ENCODE data around the gene SGK1.
"Not testable (repeated sequence)": the region's sequence is repeated elsewhere in the genome, so short reads cannot be mapped to it uniquely, and the experiment has no call there.

SGK1 gene

DNA sequence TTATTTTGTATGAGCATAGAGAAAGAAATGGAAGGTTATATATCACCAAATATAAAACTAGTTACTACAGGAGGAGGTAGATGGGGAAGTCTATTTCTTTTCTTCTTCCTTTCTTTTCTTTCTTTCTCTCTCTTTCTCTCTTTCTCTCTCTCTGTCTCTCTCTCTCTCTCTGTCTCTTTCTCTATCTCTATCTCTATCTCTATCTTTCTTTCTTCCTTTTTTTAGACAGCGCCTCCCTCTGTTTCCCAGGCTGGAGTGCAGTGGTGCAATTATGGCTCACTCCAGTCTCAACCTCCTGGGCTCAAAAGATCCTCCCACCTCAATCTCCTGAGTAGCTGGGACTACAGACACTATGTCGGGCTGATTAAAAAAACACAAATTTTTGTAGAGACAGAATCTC is 10.2 kb upstream of the SGK1 start:
- no peak for DNase-seq (ENCODE audit: low read depth)

DNA sequence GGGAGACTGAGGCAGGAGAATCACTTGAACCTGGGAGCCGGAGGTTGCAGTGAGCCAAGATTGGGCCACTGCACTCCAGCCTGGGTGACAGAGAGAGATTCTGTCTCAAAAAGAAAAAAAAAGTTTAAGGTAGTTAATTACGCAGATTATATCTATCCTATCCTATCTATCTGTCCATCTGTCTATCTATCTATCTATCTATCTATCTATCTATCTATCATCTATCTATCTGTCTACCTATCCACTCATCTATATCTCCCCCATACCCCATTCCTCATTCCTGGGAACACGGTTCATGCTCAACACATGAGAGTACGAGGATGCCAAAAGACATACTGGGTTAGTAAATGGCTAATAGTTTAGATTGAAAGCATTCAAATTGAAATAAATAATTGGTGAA is 8.3 kb upstream of the SGK1 start:
- DNase-seq (ENCODE audit: low read depth) = not testable (repeated sequence)

DNA sequence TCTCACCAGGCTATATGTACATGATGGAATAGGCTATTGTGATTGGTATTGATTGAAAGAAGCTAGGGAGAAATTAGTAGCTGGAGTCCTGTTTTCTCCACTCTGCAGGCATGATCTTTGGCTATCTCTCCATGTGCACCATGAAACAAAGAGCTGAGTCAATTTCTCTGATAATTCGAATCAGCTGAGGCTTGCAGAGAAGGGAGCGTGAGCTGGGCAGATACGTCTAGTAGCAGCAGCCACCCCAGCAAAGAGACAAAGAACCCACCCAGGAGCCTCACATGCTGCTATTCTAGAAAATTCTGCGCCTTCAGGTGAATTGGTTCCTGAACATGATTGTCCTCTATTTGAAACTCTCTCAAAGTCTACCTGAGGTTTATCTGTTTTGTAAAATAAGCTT is 6.9 kb upstream of the SGK1 start:
- no peak for DNase-seq (ENCODE audit: low read depth)

DNA sequence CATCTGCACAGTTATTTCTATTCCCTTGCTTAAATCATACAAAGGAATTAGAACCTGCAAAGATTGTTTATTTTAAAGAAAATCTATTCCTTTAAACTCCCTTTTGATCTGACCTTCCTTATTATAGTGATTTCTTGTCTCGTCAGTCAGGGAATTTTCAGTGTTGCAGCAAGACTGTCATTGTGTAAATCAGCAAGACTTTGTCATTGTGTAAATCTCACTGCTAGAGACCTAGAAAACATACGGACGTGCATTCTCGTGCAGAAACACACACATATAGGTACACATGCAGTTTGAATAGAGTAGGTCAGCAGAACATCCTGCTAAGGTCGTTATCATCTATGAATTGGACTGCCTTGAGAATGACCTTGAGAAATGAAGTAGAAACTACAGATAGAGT is 6.2 kb upstream of the SGK1 start:
- DNase-seq (ENCODE audit: low read depth) = no peak

DNA sequence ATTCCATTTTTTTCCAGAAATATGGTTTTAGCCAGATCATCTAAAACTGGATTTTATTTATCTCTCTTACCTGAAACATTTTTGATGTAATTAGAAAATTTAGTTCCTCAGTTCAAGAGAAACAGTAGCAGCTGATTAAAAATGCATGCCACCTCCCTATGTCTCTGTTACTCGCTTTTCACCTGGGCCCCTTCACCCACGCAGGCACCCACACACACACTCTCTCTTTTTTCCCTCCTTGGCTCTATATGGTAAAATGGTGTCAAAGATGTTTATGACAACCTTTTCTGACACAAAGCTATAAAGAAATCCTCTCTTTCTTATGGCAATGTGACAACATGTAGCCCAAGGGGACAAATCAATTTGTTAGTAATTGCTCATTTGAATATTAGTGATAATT is 5.8 kb upstream of the SGK1 start:
- no peak for DNase-seq (ENCODE audit: low read depth)

DNA sequence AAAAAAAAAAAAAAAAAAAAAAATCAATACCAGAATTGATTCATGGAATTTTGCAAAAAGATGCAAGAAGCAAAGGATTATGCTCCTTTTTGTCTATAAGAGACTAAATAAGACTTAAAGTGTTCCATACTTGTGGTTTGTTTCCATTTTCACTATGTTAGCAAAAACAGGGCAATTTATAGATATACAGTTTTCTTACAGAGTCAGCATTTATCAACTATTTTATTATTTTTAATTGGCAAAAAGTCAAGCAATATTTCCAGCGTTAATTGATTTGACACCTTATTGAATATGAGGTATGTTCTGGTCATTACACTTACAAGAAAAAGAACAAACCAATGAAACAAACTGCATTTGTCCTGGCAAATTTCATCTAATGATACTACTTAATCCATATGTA is 5.4 kb upstream of the SGK1 start:
- no peak for DNase-seq (ENCODE audit: low read depth)

DNA sequence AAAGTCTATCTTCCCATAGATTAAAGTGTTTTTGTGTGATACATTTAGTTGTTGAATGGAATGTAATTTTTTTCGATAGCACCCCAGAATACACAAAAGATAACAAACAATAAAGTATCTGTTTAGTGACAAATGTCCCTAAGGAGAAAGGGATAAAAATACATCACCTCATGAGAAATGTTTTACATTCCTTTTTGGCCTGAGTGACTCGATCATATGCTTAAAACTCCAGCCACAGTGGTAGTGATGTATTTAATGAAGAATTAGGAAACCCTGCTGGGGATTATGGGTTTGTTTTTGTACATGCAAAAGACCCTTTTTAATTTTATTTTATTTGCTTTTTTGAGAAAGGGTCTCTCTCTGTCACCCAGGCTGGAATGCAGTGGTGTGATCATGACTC is 4.3 kb upstream of the SGK1 start:
- DNase-seq (ENCODE audit: low read depth) = no peak

DNA sequence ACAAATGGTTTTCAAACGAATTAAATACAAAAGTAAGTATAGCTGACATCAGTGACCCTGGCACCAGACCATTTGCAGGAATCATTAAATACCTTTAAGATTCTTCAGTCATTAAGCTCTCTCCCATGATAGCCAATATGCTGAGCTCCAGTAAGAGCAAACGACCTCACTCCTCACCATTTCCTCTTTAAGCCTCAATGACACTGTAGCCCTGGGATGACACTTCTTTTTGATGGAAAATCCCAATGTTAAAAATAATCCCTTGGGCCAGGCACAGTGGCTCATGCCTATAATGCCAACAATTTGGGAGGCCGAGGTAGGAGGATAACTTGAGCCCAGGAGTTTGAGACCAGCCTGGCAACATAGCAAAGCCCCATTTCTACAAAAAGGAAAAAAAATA is 3.3 kb upstream of the SGK1 start:
- DNase-seq (ENCODE audit: low read depth) = no peak

DNA sequence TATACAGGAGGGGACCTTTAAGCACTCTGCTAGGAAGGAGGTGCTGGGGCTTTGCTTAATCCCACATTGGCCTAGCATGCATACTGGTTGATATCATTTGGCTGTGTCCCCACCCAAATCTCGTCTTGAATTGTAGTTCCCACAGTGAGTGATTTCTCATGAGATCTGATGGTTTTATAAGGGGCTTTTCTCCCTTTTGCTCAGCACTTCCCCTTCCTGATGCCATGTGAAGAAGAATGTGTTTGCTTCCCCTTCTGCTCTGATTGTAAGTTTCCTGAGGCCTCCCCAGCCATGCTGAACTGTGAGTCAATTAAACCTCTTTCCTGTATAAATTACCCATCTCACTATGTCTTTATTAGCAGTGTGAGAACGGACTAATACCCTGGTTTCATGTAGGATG is 1.8 kb upstream of the SGK1 start:
- DNase-seq (ENCODE audit: low read depth) = not testable (repeated sequence)

DNA sequence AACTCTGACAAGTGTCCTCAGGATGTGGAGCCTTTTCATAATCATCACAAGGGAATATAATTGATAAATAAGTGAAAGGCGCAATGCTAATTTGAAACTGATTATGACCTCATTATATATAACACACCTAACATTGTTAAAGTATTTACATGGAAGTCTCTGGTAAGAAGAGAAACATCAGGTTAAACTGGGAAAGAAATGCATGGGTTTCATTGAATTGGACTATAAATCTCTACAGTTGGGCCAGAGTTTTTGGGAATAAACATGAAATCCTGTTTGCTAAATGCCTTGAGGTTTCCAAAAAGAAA is 1.0 kb upstream of the SGK1 start:
- no peak for DNase-seq (ENCODE audit: low read depth)

DNA sequence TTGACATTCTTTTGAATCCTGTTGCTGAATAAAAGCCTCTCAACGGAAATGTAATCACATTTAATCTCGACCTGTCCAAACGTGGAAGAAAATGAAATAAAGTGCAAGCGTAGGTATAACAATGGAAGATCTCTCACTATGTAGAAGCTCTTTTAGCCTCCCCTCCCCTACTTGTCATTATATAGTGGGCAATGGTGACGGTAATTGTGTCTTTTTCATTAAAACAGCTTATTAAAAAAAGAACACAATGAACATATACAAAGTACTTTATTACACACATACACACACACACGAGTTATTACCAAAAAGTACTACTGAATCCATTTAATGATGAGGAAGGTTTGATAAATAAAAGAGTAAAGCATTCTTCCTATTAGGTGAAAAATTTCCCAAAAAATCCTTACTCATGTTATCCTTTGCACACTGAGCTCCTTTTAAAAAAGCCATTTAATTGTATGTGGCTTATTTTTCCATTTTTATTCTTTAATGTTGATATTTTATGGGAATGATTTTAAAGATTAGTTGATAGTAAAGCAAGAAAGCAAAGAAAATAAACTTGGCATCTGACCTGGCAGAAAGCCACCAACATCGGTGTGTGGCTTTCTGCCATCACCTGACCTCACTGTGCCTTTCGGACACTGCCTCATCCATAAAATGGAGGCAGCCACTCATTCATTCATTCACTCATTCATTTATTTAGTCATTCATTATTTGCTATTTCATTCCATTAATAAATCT is 493 bp upstream of the SGK1 start:
- no peak for DNase-seq (ENCODE audit: low read depth)

DNA sequence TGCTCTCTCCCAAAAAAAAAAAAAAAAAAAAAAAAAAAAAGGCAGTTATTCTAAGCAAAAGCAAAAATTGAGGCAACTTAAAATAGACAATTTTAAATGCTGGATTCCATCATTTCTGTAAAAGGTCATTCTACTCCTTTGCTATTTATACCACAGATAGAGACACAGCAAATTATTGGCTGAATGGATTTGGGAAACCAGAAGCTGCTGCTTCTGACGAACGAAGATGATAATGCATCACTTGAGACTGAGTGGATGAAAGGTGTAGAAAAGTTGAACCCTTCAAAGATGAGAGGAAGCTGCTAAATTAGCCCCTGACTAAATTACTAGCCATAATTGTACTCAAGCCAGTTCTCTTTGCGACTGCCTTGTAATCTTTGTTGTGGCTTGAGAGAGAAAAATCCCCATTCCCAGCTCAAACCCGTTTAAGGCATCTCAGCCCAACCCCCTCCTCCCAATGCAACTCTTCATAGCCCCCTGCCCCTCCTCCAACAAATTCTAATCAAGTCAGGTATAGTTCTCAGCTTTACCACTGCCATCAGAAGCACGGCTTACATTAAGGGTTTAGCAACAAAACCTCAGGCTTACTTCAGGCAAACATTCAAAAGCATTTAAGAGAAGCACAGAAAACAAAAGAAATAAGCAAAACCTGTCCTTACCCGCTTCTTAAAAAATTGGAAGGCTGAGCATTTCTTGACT is 1.0 kb downstream of the SGK1 start:
- DNase-seq (ENCODE audit: low read depth) = no peak

DNA sequence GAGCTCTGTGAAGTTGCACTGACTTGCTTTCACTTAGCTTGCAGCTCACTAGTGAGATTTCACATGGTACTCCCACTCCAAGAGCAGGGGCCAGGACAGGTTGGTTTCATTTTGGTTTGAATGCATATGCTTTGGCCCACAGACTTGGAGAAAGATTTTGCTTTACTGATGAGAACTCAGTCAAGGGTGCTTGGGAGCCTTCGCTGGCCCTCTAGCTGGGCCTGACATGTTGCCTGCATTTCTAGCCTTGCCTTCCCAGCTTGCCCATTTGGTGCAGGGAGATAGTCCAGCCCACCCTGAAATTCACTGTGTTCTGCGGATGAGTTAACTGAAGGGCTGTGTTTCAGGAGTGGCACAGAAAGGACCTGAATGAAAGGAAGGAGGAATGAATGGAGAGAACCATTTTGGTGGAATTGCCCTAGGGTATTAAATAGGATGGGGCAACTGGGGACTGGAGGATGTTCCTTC is 1.9 kb downstream of the SGK1 start:
- DNase-seq (ENCODE audit: low read depth) = no peak

DNA sequence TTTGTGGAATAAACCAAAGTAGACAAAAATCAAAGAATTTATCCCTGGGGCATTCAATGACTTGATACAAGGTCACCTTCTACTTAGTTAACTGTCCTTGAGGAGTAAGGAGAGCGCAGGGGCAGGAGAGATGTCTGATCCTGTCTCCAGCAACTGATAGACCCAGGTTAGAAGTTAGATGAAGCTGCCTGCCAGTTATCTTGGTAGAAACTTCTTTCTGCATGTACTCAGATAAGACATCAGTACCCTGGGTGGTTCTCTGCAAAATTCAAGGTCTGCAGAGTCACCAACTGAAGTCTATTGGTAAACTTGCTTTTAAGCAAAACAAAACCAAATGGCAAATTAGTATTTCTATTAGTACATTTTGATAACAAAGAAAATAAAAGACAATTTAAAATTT is 2.7 kb downstream of the SGK1 start:
- DNase-seq (ENCODE audit: low read depth) = no peak

DNA sequence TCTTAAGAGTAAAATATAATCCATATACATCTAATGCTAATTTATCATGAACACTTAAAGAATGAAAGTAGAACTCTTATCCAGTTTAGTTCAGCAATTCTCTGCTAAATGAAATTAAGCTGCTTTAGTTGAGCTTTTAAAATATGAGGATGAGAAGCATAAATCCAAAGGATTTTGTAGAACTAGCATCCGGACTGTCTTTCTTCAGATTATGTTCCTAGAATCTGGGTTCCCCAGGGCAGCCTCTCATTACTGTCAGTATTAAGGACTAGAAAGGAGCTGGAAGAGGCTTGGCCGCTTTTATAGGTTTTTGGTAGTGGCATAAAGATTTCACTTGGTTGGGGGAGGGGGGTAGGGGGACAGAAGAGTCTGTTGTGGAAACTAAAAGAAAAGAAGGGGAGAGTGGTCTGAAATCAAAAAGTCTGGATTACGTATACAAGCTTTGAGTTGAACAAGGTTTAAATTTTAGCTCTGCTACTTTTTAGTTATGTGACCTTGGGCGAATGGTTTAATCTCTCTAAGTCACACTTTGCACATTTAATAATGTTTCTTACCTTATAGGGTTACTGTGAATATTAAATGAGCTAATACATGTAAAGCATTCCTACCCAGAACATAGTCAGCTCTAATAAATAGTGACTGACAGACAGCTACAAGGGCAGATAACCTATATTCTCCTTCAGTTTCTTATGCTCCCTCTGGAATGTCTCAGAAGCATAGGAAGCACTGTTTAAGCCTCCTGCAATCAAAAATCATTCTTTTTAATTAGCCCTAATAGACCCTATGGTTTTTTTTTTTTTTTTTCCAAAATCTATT is 3.7 kb downstream of the SGK1 start:
- no peak for DNase-seq (ENCODE audit: low read depth)

DNA sequence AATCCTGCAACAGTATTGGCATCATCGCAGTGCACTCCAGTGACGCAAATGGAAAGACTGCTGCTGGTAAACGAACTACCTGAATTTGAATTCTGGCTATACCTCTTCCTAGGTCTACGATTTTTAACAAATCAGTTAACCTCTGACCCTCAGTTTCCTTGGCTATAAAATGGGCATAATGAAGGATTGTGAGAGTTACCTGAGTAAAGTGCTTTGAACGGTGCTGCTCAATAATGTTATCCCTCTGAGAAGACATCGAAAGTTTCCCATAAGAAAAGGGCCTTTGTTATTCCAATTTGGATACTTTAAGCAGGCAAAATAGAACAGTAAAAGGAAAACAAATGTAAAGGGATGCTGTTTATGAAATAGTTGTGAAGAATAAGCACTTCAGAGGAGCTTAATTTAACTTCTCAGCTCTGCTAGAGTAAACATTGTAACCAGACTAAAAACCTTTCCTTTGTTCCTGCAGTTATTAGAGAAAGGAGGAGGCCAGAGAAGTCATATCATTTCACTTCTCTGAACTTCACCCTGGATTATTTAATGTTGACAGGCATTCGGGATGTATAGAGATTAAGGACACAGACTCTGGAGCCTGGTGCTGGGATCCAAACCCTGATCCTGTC is 5.8 kb downstream of the SGK1 start:
- no peak for DNase-seq (ENCODE audit: low read depth)

DNA sequence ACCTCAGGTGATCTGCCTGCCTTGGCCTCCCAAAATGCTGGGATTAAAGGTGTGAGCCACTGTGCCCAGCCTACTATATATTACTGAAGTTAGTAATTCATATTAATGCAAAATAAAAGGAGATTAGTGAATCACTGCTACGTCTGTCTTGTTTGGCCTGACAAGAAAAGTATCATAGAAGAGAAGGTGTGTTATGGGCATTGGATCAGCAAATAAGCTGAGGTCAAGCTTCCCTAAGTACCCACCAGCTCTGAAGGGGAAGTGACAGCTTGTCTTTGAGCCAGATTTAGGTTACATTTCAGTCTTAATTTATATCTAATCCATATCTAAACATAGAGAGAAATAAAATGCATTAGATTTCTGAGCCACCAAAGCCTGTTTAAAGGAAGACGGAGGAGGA is 7.1 kb downstream of the SGK1 start:
- no peak for DNase-seq (ENCODE audit: low read depth)

DNA sequence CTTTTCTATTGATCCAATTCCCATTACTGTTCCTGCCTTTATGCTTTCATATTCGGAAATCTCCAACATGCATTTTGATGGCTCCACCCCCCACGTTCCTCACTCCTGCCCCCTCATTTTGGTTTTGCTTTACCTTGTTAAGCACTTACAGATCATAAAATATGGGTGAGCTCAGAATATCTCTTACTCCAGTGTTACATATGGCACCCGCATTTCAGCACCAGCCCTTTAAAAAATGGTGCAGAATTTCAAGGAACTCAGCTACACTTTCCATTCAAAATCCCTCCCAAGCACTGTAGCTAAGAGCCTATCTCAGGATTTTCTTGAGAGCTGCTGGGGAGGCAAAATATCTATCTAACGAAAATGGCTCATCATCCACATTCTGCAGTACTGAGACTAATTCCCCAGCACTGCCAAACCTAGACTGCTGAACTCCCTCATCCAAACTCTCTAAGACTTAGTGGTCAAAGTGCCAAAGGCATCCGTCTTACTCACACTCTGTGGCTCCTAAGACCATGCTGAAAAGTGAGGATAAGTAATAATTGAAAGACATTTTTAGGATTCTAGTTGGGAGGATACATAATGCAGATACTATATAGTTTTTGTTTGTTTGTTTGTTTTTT is 7.8 kb downstream of the SGK1 start:
- no peak for DNase-seq (ENCODE audit: low read depth)

DNA sequence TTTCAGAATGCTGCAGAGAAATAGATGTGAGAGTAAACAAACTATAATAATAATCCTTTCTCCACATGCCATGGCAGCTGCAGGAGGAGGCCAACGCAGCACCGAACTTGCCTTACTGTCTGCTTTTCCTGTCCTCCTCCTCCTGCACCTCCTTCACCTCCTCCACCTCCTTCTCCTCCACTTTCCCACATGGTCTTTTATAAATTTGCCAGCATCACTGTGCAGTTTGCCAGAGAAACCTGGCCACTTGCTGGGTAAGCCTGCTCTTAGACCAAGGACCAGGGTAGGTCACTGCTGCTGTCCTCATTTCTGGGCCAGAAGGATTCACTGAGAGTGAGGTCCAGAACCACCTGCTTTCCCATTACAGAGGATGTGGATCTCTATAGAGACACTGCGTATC is 8.7 kb downstream of the SGK1 start:
- no peak for DNase-seq (ENCODE audit: low read depth)

DNA sequence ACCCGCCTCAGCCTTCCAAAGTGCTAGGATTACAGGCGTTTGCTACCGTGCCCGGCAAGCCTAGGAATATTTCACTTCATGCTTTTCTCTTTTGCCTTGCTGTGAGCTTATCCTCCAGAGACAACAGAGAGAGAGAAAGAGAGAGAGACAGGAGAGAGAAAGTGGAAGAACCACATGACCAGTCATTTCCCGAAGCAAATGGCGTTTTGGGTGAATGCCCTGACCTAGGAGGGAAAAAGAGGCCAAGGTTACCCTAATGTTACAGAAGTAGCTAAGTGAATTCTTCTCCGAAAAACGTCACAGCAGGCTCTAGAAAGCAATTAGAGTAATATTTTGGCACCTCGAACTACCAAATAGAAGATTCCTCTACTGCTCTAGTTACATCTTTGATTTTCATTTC is 9.1 kb downstream of the SGK1 start:
- no peak for DNase-seq (ENCODE audit: low read depth)

DNA sequence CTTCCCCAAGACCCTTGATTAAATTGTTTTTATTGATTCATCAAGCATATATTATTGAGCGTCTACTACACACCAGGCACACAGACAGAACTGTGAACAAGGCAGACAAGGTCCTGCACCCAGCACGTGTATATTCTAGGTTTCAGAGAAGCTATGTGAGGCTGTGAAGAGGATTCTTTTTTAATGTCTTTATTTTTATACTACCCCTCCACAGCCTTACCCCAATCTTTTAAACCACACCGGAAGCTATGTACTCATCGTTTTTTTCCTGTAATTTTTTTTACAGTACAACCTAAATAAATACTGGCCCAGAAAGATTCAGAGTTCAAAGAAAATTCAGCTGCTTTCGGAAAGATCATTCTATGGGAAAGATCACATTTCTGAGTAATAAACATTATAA is 10.0 kb downstream of the SGK1 start:
- no peak for DNase-seq (ENCODE audit: low read depth)

DNA sequence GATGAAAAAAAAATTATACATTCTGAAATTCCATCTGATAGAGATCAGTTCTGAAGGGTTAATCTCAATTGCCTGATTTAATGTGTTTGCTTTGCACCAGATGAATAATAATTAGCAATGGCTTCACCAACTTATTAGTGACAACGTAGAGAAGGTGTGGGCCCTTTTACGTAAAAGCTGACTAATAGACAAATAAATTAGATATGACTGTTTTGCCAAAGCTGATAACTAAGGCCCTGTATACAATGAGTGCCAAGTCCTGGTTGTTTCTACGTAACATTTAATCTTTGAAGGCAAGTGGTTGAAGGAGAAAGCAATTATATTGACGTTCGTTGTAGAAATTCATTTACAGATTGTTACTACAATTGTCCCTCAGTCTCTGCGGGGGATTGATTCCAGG is 10.8 kb downstream of the SGK1 start:
- no peak for DNase-seq (ENCODE audit: low read depth)

All from stimulated activated CD8-positive, alpha-beta memory T cell treated with anti-CD3 and anti-CD28 coated beads, Interleukin-4, amount 100 ng/mL, for 24 hours (primary cell).